LNCAP (cell line): Measurements from ENCODE around the gene STAM2.

Experiments used
- CTCF ChIP-seq: fragments of 450-650 bp; IDR thresholded peaks from 2 replicates; pipeline ENCODE4 v1.5.1; 2017; ENCODE audit warnings: mild to moderate bottlenecking

Gene STAM2

DNA sequence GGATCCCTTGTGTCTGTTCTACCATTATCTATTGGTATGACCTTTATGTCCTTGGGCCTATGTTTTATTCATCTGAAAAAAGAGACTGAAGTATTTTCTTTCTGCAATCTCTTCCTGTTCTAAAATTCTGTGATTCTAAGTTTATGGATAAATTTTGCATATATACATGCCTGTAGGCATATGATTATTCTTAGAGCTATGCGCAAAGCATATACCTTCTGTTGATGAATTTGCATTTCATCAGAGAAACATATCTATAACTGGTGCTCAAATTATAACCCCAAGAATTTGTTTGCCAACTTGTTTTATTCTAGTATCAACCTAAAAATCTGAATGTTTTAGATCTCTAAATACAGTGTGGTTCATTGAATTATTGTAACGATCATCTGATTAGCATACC is 83.5 kb downstream of the STAM2 start:
- TF ChIP-seq CTCF = no peak

- TF ChIP-seq CTCF = no peak
Measured at GRCh38 chr2:152089238-152089637, 86.3 kb downstream of the STAM2 start.

- TF ChIP-seq CTCF = no peak
Measured at GRCh38 chr2:152088006-152088405, 87.6 kb downstream of the STAM2 start.

DNA sequence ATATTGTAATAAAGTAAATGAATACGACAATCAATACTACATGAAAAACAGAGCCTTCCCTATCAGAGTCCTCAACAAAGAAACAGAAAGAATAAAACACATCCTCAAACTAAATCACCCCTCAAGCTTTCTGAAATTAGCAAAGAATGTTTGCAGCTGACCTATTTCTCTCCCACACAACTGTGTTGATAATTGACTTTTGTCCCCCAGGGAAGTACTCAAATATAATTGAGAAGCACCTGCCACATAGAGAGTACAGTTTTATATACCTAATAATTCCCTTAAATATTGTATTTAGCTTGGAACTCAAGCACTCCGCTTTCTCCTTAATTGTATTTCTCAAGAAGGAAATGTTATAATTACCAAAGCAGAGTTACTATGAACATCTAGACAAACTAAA is 89.3 kb downstream of the STAM2 start:
- TF ChIP-seq CTCF = no peak

DNA sequence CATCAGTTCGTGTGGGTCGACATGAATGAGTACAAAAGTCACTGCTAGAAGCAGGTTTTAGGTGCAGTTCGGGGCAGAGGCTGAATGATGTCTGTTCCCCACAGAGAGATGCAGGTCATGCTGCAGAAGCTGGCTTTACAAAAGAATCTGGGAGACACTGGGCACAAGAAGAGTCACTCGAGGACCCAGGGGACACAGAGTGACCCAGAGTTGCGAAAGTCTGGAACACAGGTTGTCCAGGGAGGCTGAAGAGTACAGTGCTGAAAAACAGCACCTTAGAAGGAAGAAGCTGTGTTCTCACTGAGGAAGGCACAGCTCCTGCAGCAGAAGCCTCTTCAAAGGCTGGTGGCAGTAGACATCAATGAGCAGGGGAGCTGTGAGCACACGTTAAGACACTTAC is 91.5 kb downstream of the STAM2 start:
- no peak for TF ChIP-seq CTCF

- no peak for TF ChIP-seq CTCF
Measured at GRCh38 chr2:152083202-152083875, 92.2 kb downstream of the STAM2 start.

GRCh38 chr2:152078662-152079061 is 96.9 kb downstream of the STAM2 start:
- no peak for TF ChIP-seq CTCF

DNA sequence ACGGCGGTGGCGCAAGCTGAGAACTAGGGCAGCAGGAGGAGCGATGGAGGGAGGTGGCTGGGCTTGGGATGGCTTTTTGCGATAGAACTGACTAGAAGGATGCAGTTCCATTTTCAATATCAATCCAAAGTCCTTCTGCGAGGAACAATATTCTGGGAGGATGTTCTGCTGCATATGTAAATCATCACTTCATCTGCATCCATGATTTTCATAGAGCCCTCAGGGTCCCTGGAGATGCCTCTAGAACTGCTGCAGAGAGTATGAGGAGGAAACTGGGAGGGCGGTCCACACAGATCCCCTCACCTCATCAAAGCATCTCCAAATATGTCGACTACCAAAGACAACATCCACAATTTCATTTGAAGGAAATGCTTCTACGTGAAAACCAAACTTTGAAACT is 97.5 kb downstream of the STAM2 start:
- TF ChIP-seq CTCF = no peak
